ENCODE results near the gene LRP8.

LRP8 gene

GRCh38 chr1:53359225-53359933 lies 31.5 kb upstream of the LRP8 start:
- DNase-seq: no peak

- DNase-seq: no peak
Measured at GRCh38 chr1:53356637-53357036, 28.8 kb upstream of the LRP8 start.

GRCh38 chr1:53354119-53354518 lies 26.2 kb upstream of the LRP8 start:
- no peak for DNase-seq

GRCh38 chr1:53352561-53352960 lies 24.7 kb upstream of the LRP8 start:
- DNase-seq: no peak

- no peak for DNase-seq
Measured at GRCh38 chr1:53350853-53351767, 23.2 kb upstream of the LRP8 start.

GRCh38 chr1:53349968-53350852 lies 22.3 kb upstream of the LRP8 start:
- no peak for DNase-seq

GRCh38 chr1:53349369-53349835 lies 21.5 kb upstream of the LRP8 start:
- no peak for DNase-seq

GRCh38 chr1:53348486-53349368 lies 20.9 kb upstream of the LRP8 start:
- no peak for DNase-seq

GRCh38 chr1:53346814-53347176 lies 18.9 kb upstream of the LRP8 start:
- DNase-seq: no peak

- DNase-seq: no peak
Measured at GRCh38 chr1:53345996-53346813, 18.3 kb upstream of the LRP8 start.

GRCh38 chr1:53344921-53345838 lies 17.3 kb upstream of the LRP8 start:
- DNase-seq: no peak

GRCh38 chr1:53343831-53344668 lies 16.2 kb upstream of the LRP8 start:
- DNase-seq: no peak

- DNase-seq: no peak
Measured at GRCh38 chr1:53342735-53343470, 15.0 kb upstream of the LRP8 start.

GRCh38 chr1:53341961-53342707 lies 14.3 kb upstream of the LRP8 start:
- no peak for DNase-seq

GRCh38 chr1:53341521-53341895 lies 13.6 kb upstream of the LRP8 start:
- DNase-seq: no peak

GRCh38 chr1:53340660-53341520 lies 13.0 kb upstream of the LRP8 start:
- no peak for DNase-seq

Data from inflammatory macrophage treated with lipopolysaccharide for 4 hours (primary cell).